Duodenal mucosa (tissue), 2 donors: ENCODE data around the gene FAM174C.

Experiments used
- H3K27ac ChIP-seq: one replicate; pipeline ENCODE4 v1.7.0; 2013; ENCODE audit warnings: low read depth, low read length
- H3K27me3 ChIP-seq, 2 donors: one replicate each; pipeline ENCODE4 v1.7.0; 2013; ENCODE audit warnings: low read length in 2 of 2, control low read depth in 1 of 2; ENCODE audit not compliant: insufficient read depth in 2 of 2, control insufficient read depth in 1 of 2
- H3K36me3 ChIP-seq, 2 donors: one replicate each; pipeline ENCODE4 v1.7.0; 2013; ENCODE audit warnings: low read length in 2 of 2, control low read depth in 1 of 2; ENCODE audit not compliant: insufficient read depth in 2 of 2, control insufficient read depth in 1 of 2
- H3K4me1 ChIP-seq, 2 donors: one replicate each; pipeline ENCODE4 v1.7.0; 2013; ENCODE audit warnings: low read length in 2 of 2, control low read depth in 1 of 2; ENCODE audit not compliant: insufficient read depth in 2 of 2, control insufficient read depth in 1 of 2
- H3K4me3 ChIP-seq, 2 donors: one replicate each; pipeline ENCODE4 v1.7.0; 2013; ENCODE audit warnings: low read length in 2 of 2, low read depth in 1 of 2
- H3K9ac ChIP-seq, 2 donors: one replicate each; pipeline ENCODE4 v1.7.0; 2013; ENCODE audit warnings: low read length in 2 of 2, low read depth in 1 of 2
- H3K9me3 ChIP-seq, 2 donors: one replicate each; pipeline ENCODE4 v1.7.0; 2013; ENCODE audit warnings: low read length in 2 of 2, control low read depth in 1 of 2; ENCODE audit not compliant: control insufficient read depth in 1 of 2

FAM174C gene

GRCh38 chr19:1237754-1238368, 37.5 kb upstream of the FAM174C start, which contains the start of gene CBARP:
TSS of gene CBARP (minus strand) at chr19:1238005. CDS start at chr19:1236100, 1,905 bp downstream.
- H3K4me3 ChIP-seq: peak within 1 kb of the TSS; percentile 40 to 48
- H3K9me3 ChIP-seq: no peaks in the 10 kb centered on the region
- H3K9ac ChIP-seq: peak within 1 kb of the TSS in 1 of 2 donors; percentile 32
- H3K36me3 ChIP-seq: no peaks in the 10 kb centered on the region
- H3K4me1 ChIP-seq: peaks cover 0 to 44% of the 10 kb centered on the region in 2 donors
- H3K27ac ChIP-seq: peak within 1 kb of the TSS; percentile 6
- peaks cover 27 to 28% of the 10 kb centered on the region in 2 donors for H3K27me3 ChIP-seq

GRCh38 chr19:1238369-1239303, 36.7 kb upstream of the FAM174C start:
- H3K9me3 ChIP-seq: no peaks in the 10 kb centered on the region
- H3K27me3 ChIP-seq: peaks cover 25 to 27% of the 10 kb centered on the region in 2 donors
- H3K27ac ChIP-seq: peak overlapping the region; percentile 6
- no peaks in the 10 kb centered on the region for H3K36me3 ChIP-seq
- H3K4me1 ChIP-seq: peaks cover 3 to 46% of the 10 kb centered on the region in 2 donors
- H3K9ac ChIP-seq: peak overlapping the region in 1 of 2 donors; percentile 32
- H3K4me3 ChIP-seq: peak overlapping the region; percentile 36 to 40

- no peak overlapping the region for H3K27ac ChIP-seq
- H3K4me1 ChIP-seq: peaks cover 11 to 51% of the 10 kb centered on the region in 2 donors
- H3K4me3 ChIP-seq: no peak overlapping the region
- H3K36me3 ChIP-seq: no peaks in the 10 kb centered on the region
- peaks cover 19 to 24% of the 10 kb centered on the region in 2 donors for H3K27me3 ChIP-seq
- no peaks in the 10 kb centered on the region for H3K9me3 ChIP-seq
- no peak overlapping the region for H3K9ac ChIP-seq
Observed at GRCh38 chr19:1239420-1239795, 35.9 kb upstream of the FAM174C start.

GRCh38 chr19:1239796-1240737, 35.3 kb upstream of the FAM174C start:
- no peaks in the 10 kb centered on the region for H3K9me3 ChIP-seq
- H3K4me3 ChIP-seq: peak overlapping the region; percentile 35 to 58
- no peaks in the 10 kb centered on the region for H3K36me3 ChIP-seq
- H3K27me3 ChIP-seq: peaks cover 14 to 20% of the 10 kb centered on the region in 2 donors
- peak overlapping the region; percentile 25 to 43 for H3K9ac ChIP-seq
- peaks cover 18 to 52% of the 10 kb centered on the region in 2 donors for H3K4me1 ChIP-seq
- H3K27ac ChIP-seq: peak overlapping the region; percentile 42

- Histone ChIP-seq H3K27ac (no peak overlapping the region), H3K4me1 (peaks cover 24 to 58% of the 10 kb centered on the region in 2 donors), H3K27me3 (peaks cover 6 to 13% of the 10 kb centered on the region in 2 donors), H3K36me3 (no peaks in the 10 kb centered on the region), H3K9me3 (no peaks in the 10 kb centered on the region), H3K4me3 (peak overlapping the region; percentile 43 to 47), H3K9ac (peak overlapping the region; percentile 16 to 25)
Observed at GRCh38 chr19:1240925-1241324, 34.4 kb upstream of the FAM174C start.

GRCh38 chr19:1241417-1242095, 33.8 kb upstream of the FAM174C start, which contains the start of gene ATP5F1D:
TSS of gene ATP5F1D (plus strand) at chr19:1241751. CDS start at chr19:1241851, 100 bp downstream.
- no peaks in the 10 kb centered on the region for H3K36me3 ChIP-seq
- H3K9me3 ChIP-seq: no peaks in the 10 kb centered on the region
- peaks cover 6 to 7% of the 10 kb centered on the region in 2 donors for H3K27me3 ChIP-seq
- peak within 1 kb of the TSS; percentile 75 to 76 for H3K9ac ChIP-seq
- peak within 1 kb of the TSS; percentile 85 to 90 for H3K4me3 ChIP-seq
- H3K4me1 ChIP-seq: peaks cover 28 to 65% of the 10 kb centered on the region in 2 donors
- peak within 1 kb of the TSS; percentile 85 for H3K27ac ChIP-seq

GRCh38 chr19:1243768-1244692, 31.3 kb upstream of the FAM174C start:
- Histone ChIP-seq H3K36me3 (no peaks in the 10 kb centered on the region), H3K27me3 (no peaks in the 10 kb centered on the region), H3K27ac (peak overlapping the region; percentile 90), H3K9ac (peak overlapping the region; percentile 54 to 65), H3K9me3 (no peaks in the 10 kb centered on the region), H3K4me1 (peaks cover 34 to 61% of the 10 kb centered on the region in 2 donors), H3K4me3 (peak overlapping the region; percentile 26 to 47)

GRCh38 chr19:1244693-1245451, 30.5 kb upstream of the FAM174C start:
- Histone ChIP-seq H3K27me3 (no peaks in the 10 kb centered on the region), H3K9me3 (no peaks in the 10 kb centered on the region), H3K4me3 (peak overlapping the region; percentile 26 to 47), H3K27ac (peak overlapping the region; percentile 90), H3K4me1 (peaks cover 34 to 61% of the 10 kb centered on the region in 2 donors), H3K9ac (peak overlapping the region; percentile 30 to 65), H3K36me3 (no peaks in the 10 kb centered on the region)
